IPS-18a (cell line): ENCODE results near the gene ZNF135.
A peak's percentile ranks its signal among the peaks of the same experiment; 100 is the strongest.

Experiments used
- H3K27ac ChIP-seq: one replicate; pipeline ENCODE4 v1.5.1; 2013; ENCODE audit warnings: low read length
- H3K27me3 ChIP-seq: one replicate; pipeline ENCODE4 v1.6.1; 2013; ENCODE audit warnings: mild to moderate bottlenecking, low read length; ENCODE audit not compliant: control insufficient read depth, insufficient read depth
- H3K36me3 ChIP-seq: one replicate; pipeline ENCODE4 v1.6.1; 2013; ENCODE audit warnings: low read depth, low read length; ENCODE audit not compliant: control insufficient read depth
- H3K4me1 ChIP-seq: one replicate; pipeline ENCODE4 v1.6.1; 2013; ENCODE audit warnings: low read depth, low read length; ENCODE audit not compliant: control insufficient read depth
- H3K4me3 ChIP-seq: one replicate; pipeline ENCODE4 v1.5.1; 2013; ENCODE audit warnings: low read length
- H3K9ac ChIP-seq: one replicate; pipeline ENCODE4 v1.6.1; 2013; ENCODE audit warnings: mild to moderate bottlenecking, low read length, moderate library complexity
- H3K9me3 ChIP-seq: one replicate; pipeline ENCODE4 v1.6.1; 2013; ENCODE audit warnings: low read depth, low read length; ENCODE audit not compliant: control insufficient read depth

ZNF135 gene

DNA sequence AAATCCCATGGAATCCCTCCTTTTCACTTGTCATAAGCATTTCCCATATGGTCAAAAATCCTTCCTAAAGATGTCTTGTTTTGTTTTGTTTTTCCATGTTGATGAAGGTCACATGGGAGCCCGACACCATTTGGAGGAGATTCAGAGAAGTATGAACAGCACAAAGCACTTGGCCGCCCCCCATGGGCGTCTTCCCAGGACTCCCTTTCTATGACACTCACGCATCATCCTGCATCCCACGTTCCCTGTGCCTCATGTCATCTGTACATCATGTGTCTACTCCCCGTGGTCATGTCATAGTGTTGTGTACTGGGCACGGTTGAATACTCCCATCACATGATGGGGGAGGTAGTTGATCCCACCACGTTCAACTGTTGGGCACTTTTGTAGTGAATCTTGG, 23.2 kb upstream of the ZNF135 start:
- H3K4me1 ChIP-seq, result peaks cover 5% of the 10 kb centered on the region
- H3K9me3 ChIP-seq, result no peaks in the 10 kb centered on the region
- no peak overlapping the region for H3K27ac ChIP-seq
- no peaks in the 10 kb centered on the region for H3K36me3 ChIP-seq
- H3K9ac ChIP-seq, result no peak overlapping the region
- H3K27me3 ChIP-seq, result peaks cover 4% of the 10 kb centered on the region
- H3K4me3 ChIP-seq, result no peak overlapping the region

DNA sequence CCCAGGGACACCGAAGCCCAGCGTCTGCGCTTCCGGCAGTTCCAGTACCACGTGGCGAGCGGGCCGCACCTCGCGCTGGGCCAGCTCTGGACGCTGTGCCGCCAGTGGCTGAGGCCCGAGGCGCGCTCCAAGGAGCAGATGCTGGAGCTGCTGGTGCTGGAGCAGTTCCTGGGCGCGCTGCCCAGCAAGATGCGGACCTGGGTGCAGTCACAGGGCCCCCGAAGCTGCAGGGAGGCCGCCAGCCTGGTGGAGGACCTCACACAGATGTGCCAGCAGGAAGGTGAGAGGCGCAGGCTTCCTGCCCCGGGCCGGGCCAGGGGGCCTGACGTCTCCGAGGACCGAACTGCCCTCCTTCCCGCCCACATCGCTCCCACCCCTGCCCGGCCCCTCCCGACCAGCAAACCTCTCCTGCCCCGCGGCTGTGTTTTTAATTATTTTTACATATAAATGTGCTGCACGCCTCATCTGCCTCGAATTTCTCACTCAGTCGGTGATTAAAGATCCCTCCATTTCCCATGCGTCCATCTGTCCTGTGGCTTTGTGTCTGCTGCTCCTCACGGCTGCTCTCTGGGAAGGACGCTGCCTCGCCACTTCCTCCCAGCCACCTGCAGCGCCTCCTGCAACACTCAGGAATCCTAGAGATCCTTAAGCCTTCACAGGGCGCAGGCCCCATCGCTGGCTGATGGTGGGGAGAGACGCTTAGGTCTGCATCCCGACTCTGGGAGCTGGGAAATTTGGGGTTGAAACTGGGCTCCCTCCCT, 21.0 kb upstream of the ZNF135 start:
- peaks cover 5% of the 10 kb centered on the region for H3K4me1 ChIP-seq
- no peaks in the 10 kb centered on the region for H3K36me3 ChIP-seq
- H3K9ac ChIP-seq, result peak overlapping the region; percentile 6
- no peaks in the 10 kb centered on the region for H3K9me3 ChIP-seq
- peaks cover 6% of the 10 kb centered on the region for H3K27me3 ChIP-seq
- no peak overlapping the region for H3K4me3 ChIP-seq
- no peak overlapping the region for H3K27ac ChIP-seq

DNA sequence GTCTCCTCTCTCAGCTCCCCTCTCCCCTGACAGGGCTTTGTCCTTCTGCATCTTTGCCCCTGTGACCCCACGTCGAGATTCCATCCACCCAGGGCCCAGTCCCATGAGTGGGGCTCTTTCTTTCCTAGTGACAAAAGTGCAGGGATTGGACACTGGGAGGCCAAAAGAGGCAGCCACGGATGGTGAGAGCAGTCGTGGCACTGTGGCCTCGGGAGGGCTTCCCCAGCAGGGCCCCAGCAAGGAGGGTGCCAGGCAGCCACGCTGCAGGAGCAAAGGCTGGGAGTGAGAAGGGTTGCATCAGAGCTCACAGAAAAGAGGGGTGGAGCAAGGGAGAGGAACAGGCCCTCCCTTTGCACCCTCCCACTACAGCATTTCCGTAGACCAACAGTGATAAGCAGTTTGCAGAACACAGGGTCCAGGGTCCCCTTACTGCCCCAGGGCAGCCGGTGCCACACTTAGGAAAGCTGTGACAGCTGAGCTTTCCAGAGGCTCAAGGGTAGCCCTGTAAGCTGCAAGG, 20.3 kb upstream of the ZNF135 start:
- no peaks in the 10 kb centered on the region for H3K9me3 ChIP-seq

DNA sequence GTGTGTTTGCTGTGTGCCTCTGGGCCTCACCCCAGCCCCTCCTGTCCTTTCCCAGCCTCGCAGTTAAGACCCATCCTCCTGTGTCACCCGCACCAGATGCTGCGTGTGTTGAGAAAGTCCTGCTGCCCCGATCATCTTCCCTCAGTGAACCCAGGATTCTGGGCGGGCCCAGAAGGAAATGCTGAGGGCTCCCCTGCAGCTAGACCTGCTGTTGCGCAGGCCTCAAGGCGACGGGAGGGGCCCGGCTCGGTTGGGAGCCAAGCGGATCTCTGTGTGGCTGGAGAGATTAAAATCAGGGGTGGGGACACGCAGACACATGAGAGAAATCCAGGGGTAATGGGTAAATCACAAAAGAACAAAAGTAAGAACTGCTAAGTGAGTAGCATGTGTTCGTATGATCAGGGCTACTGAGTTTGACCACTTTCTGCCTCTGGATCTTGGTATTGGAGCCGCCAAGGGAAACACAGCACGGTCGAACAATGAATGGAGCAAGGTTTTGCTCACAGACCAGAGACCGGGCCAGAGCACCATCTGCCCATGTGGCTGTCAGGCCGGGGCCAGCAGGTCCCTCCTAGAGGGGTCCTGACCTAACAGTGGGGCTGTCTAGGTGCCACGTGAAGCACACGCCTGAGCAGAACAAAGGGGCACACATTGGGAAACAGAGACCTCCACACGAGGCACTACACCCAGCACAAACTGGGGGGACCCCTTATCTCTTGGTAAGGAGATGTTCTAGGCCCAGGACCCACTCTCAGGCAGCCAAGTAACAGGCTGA, 18.1 kb upstream of the ZNF135 start:
- Histone ChIP-seq H3K9me3 (no peaks in the 10 kb centered on the region), H3K9ac (no peak overlapping the region), H3K36me3 (no peaks in the 10 kb centered on the region), H3K4me1 (peaks cover 5% of the 10 kb centered on the region), H3K27me3 (peaks cover 6% of the 10 kb centered on the region), H3K4me3 (no peak overlapping the region), H3K27ac (no peak overlapping the region)

More for the DNA sequence above, 20.3 kb upstream of the ZNF135 start:
- Histone ChIP-seq H3K4me1 (peaks cover 5% of the 10 kb centered on the region), H3K27me3 (peaks cover 6% of the 10 kb centered on the region), H3K36me3 (no peaks in the 10 kb centered on the region), H3K9ac (peak overlapping the region; percentile 6), H3K27ac (no peak overlapping the region), H3K4me3 (no peak overlapping the region)

DNA sequence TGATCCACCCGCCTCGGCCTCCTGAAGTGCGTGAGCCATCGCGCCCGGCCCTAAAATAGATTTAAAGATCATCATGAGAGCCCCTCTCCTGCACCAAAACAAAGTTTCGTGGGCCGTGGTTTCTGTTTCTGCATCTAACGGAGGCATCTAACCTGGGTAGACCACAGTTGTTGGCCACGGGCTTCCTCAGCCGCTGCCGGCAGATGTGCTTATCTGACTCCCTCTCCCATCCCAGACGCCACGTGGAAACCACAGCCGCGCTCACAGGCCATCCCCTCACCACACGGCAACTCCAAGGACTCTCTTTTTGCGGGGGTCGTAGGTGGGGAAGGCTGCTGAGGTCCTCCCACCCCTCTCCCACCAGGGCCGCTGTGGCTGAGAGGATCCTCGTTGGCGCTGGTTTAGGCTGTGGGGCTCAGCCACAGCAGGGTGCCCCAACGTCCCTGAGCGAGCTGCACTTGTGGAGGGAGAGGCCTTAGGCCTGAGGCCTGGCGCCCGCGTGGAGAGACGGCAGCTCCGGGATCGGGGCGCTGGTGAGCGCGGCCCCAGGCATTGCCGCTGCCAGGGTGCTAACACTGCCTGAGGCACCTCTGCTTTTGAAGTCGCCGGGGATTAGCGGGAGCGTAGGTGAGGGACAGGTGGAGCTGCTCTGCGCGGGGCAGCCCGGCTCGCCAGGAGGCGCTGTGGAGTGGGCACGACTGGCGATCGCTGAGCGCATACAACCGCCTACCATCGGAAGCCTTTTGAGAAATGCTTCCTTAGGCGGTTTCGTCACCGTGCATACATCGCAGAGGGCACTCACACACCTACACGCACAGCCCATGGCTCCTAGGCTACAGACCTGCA, 16.4 kb upstream of the ZNF135 start:
- no peak overlapping the region for H3K27ac ChIP-seq

DNA sequence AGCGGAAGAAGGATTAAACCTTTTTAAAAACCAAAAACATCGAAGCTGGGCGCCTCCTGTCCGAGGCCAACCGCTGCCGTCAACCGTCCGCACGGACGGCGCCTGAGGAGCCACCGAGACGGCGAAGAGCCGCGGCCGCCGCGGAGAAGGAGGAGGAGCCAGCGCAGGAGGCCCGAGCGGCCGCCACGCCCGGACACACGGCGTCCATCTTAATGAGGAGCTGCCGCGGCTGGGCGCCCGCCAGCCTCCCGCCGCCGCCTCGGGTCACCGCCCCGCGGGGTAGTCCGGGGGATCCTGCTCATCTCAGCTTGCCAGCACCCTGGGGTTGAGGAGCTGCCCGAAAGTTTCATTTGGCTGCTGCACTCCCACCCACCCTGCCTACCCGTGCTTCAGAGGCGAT, 14.7 kb upstream of the ZNF135 start:
- H3K27me3 ChIP-seq, result peaks cover 6% of the 10 kb centered on the region
- no peaks in the 10 kb centered on the region for H3K4me1 ChIP-seq
- H3K9ac ChIP-seq, result no peak overlapping the region
- H3K36me3 ChIP-seq, result no peaks in the 10 kb centered on the region
- peaks cover 5% of the 10 kb centered on the region for H3K9me3 ChIP-seq
- H3K4me3 ChIP-seq, result no peak overlapping the region
- no peak overlapping the region for H3K27ac ChIP-seq

More for the DNA sequence above, 16.4 kb upstream of the ZNF135 start:
- H3K36me3 ChIP-seq, result no peaks in the 10 kb centered on the region
- no peak overlapping the region for H3K9ac ChIP-seq
- no peaks in the 10 kb centered on the region for H3K9me3 ChIP-seq
- H3K27me3 ChIP-seq, result peaks cover 6% of the 10 kb centered on the region
- no peak overlapping the region for H3K4me3 ChIP-seq
- H3K4me1 ChIP-seq, result peaks cover 5% of the 10 kb centered on the region

DNA sequence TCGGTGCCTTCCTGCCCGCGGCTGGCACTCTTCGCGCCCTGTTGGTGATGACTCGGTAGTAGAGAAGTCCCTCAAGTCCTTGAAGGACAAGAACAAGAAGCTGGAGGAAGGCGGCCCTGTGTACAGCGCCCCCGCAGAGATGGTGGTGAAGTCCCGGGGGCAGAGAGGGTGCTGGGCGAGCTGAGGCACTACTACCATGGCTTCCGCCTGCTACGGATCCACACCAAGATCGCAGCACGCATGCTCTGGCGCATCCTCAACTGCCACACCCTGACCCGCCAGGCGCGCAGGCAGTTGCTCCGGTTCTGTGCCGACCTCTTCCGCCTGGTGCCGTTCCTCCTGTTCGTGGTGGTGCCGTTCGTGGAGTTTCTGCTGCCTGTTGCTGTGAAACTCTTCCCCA, 14.2 kb upstream of the ZNF135 start:
- Histone ChIP-seq H3K27ac (no peak overlapping the region), H3K9me3 (peaks cover 6% of the 10 kb centered on the region), H3K9ac (no peak overlapping the region), H3K4me3 (no peak overlapping the region), H3K4me1 (no peaks in the 10 kb centered on the region), H3K36me3 (no peaks in the 10 kb centered on the region), H3K27me3 (peaks cover 6% of the 10 kb centered on the region)

DNA sequence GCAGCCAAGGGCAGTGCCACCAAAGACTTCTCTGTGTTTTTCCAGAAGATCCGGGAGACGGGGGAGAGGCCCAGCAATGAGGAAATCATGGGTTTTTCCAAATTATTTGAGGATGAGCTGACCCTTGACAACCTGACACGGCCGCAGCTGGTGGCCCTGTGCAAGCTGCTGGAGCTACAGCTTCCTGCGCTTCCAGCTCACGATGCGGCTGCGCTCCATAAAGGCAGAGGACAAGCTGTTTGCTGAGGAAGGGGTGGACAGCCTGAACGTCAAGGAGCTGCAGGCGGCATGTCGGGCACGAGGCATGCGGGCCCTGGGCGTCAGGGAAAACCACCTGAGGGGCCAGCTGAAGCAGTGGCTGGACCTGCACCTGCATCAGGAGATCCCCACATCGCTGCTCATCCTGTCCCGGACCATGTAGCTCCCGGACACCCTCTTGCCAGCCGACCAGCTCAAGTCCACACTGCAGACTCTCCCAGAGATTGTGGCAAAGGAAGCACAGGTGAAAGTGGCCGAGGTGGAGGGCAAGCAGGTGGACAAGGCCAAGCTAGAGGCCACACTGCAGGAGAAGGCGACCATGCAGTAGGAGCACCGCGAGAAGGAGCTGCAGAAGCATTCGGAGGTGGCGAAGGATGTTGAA, 13.6 kb upstream of the ZNF135 start:
- H3K27ac ChIP-seq, result no peak overlapping the region
- H3K9ac ChIP-seq, result no peak overlapping the region
- peaks cover 6% of the 10 kb centered on the region for H3K9me3 ChIP-seq
- no peak overlapping the region for H3K4me3 ChIP-seq
- H3K4me1 ChIP-seq, result no peaks in the 10 kb centered on the region
- H3K27me3 ChIP-seq, result peaks cover 6% of the 10 kb centered on the region
- H3K36me3 ChIP-seq, result no peaks in the 10 kb centered on the region

DNA sequence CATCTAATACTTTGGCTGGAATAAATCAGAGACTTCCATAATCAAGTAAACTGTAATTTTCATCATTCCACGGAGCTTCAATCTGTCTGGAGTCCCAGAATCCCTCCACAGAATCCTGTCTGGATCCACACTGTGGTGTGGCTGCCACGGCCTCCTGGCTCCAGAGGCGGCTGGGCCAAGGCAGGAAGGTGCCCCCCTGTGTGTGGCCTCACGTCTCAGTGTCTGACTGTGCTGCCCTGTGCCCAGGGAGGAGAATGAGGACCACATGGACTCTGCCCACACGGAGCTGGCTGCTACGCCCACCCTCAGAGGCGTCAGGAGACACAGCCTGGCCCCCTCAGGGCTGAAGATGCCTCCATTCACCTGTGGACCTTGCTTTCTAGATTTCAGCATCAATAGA, 12.2 kb upstream of the ZNF135 start:
- Histone ChIP-seq H3K27me3 (peaks cover 6% of the 10 kb centered on the region), H3K9me3 (peaks cover 14% of the 10 kb centered on the region), H3K27ac (no peak overlapping the region), H3K4me3 (no peak overlapping the region), H3K4me1 (no peaks in the 10 kb centered on the region), H3K36me3 (no peaks in the 10 kb centered on the region), H3K9ac (no peak overlapping the region)

DNA sequence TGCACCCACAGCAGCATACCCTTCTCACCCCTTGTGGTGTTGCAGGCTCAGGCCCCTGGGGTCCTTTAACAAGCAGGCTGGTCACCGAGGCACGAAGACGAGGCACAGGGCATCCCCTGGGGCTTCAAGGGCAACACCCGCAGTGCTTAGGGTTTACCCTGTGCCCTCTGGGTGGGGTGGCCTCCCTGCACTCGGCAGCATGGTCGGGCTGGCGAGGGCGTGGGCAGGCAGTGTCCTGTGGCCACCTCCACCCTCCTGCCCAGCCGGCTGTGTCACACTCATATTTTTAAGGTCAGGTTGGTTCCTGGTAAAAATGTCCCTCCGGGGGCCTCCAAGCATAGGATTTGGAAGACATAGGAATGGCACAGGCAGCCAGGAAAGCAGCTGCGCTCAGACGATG, 11.4 kb upstream of the ZNF135 start:
- Histone ChIP-seq H3K36me3 (no peaks in the 10 kb centered on the region), H3K9ac (no peak overlapping the region), H3K4me3 (no peak overlapping the region), H3K27ac (no peak overlapping the region), H3K9me3 (peaks cover 15% of the 10 kb centered on the region), H3K4me1 (no peaks in the 10 kb centered on the region), H3K27me3 (peaks cover 2% of the 10 kb centered on the region)

DNA sequence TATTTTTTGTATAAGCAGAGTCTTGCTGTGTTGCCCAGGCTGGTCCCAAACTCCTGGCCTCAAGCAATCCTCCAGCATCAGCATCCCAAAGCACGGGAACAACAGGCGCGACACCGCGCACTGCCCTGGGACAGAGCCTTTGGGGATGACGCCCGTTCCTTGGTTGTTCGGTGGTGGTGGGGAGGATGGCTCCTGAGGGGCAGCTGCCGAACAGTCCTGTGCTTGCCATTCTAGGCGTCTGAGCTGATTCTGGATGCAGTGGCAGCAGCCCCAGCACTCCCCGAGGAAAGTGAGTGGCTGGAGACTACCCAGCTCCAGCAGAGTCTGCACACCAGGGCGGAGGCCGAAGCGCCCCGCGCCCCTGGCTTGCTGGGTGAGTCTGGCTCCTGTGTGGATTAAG, 6.8 kb upstream of the ZNF135 start:
- no peaks in the 10 kb centered on the region for H3K36me3 ChIP-seq
- H3K27ac ChIP-seq, result no peak overlapping the region

More for the DNA sequence above, 6.8 kb upstream of the ZNF135 start:
- Histone ChIP-seq H3K9me3 (peaks cover 15% of the 10 kb centered on the region), H3K4me1 (peaks cover 4% of the 10 kb centered on the region), H3K4me3 (no peak overlapping the region), H3K27me3 (no peaks in the 10 kb centered on the region), H3K9ac (no peak overlapping the region)
